ENCODE results near the gene CEP126. TPM values are rescaled to one million over a fixed set of nuclear protein-coding genes. Genes with fewer than 3 reads are reported as not detected.

The CEP126 gene
- total and polyA plus RNA-seq, 8 donors: 1.1 to 52.5 (median 2.2) TPM

GRCh38 chr11:102026217-102026616 is 111.4 kb downstream of the CEP126 start:
- no peaks in the 10 kb centered on the region for H3K9me3 ChIP-seq
- H3K27ac ChIP-seq: no peak overlapping the region
- intact Hi-C loops (cut with DNase I; ENCODE audit: low total_unique reads): no loop called here

GRCh38 chr11:102026959-102027358 is 112.1 kb downstream of the CEP126 start:
- intact Hi-C loops (cut with DNase I; ENCODE audit: low total_unique reads): no loop called here
- no peak overlapping the region for H3K27ac ChIP-seq
- no peaks in the 10 kb centered on the region for H3K9me3 ChIP-seq
- H3K4me3 ChIP-seq: no peak overlapping the region
- DNase-seq: peak in 1 of 2 donors; percentile 21
- TF ChIP-seq POLR2A (IDR thresholded peaks at IDR 0.05) (no peak), POLR2AphosphoS5 (IDR thresholded peaks at IDR 0.05) (no peak), CTCF (IDR thresholded peaks at IDR 0.05) (no peak), EP300 (IDR thresholded peaks at IDR 0.05) (no peak)
- H3K36me3 ChIP-seq: no peaks in the 10 kb centered on the region
- no peaks in the 10 kb centered on the region for H3K27me3 ChIP-seq
- 20 to 26% (median 24%) methylated on average over 2 of the region's 2 CpGs for WGBS, 5 donors
- H3K4me1 ChIP-seq: no peaks in the 10 kb centered on the region

More at GRCh38 chr11:102026217-102026616, 111.4 kb downstream of the CEP126 start:
- no peak overlapping the region for H3K4me3 ChIP-seq
- TF ChIP-seq POLR2AphosphoS5 (IDR thresholded peaks at IDR 0.05) (no peak), EP300 (IDR thresholded peaks at IDR 0.05) (no peak), CTCF (IDR thresholded peaks at IDR 0.05) (no peak), POLR2A (IDR thresholded peaks at IDR 0.05) (no peak)
- no peaks in the 10 kb centered on the region for H3K27me3 ChIP-seq
- H3K36me3 ChIP-seq: no peaks in the 10 kb centered on the region
- 50 to 60% (median 57%) methylated on average over 4 of the region's 4 CpGs for WGBS, 5 donors
- no peak for DNase-seq
- H3K4me1 ChIP-seq: no peaks in the 10 kb centered on the region

- WGBS, 5 donors: 56 to 88% (median 74%) methylated on average over 1 of the region's 1 CpG
- Histone ChIP-seq H3K27ac (no peak overlapping the region), H3K27me3 (no peaks in the 10 kb centered on the region), H3K9me3 (peaks cover 0 to 3% (median 0%) of the 10 kb centered on the region in 4 donors), H3K4me3 (no peak overlapping the region), H3K36me3 (no peaks in the 10 kb centered on the region), H3K4me1 (no peaks in the 10 kb centered on the region)
- DNase-seq: no peak
- TF ChIP-seq POLR2AphosphoS5 (IDR thresholded peaks at IDR 0.05) (no peak), EP300 (IDR thresholded peaks at IDR 0.05) (no peak), POLR2A (IDR thresholded peaks at IDR 0.05) (no peak), CTCF (IDR thresholded peaks at IDR 0.05) (no peak)
- intact Hi-C loops (cut with DNase I; ENCODE audit: low total_unique reads): no loop called here
Observed at GRCh38 chr11:102036757-102037156, 121.9 kb downstream of the CEP126 start.

GRCh38 chr11:102046841-102047240 is 132.0 kb downstream of the CEP126 start:
- Histone ChIP-seq H3K4me1 (peaks cover 0 to 14% (median 12%) of the 10 kb centered on the region in 4 donors), H3K4me3 (peak overlapping the region; percentile 58 to 64 (median 60)), H3K27ac (peak overlapping the region in 3 of 5 donors; percentile 56 to 79 (median 57)), H3K9me3 (no peaks in the 10 kb centered on the region), H3K27me3 (peaks cover 0 to 14% (median 0%) of the 10 kb centered on the region in 3 donors), H3K36me3 (no peaks in the 10 kb centered on the region)
- WGBS, 5 donors: 23 to 32% (median 26%) methylated on average over 4 of the region's 4 CpGs
- no peak for DNase-seq
- intact Hi-C loops (cut with DNase I; ENCODE audit: low total_unique reads): no loop called here
- TF ChIP-seq POLR2AphosphoS5 (IDR thresholded peaks at IDR 0.05) (no peak), CTCF (IDR thresholded peaks at IDR 0.05) (no peak), POLR2A (IDR thresholded peaks at IDR 0.05) (no peak), EP300 (IDR thresholded peaks at IDR 0.05) (no peak)

All from stomach (tissue), 9 donors.